GM06990 (cell line): ENCODE measurements around the gene ZNF3.

ENCODE experiments used
- DNase-seq: peaks from one replicate; pipeline ENCODE4 v3.0.0-alpha.2; 2011; ENCODE audit not compliant: insufficient read length; ENCODE audit errors: extremely low read depth
- H3K27me3 ChIP-seq: replicated peaks from 2 replicates; pipeline ENCODE4 v1.6.0; 2011; ENCODE audit warnings: low read length; ENCODE audit not compliant: control insufficient read depth, insufficient read depth
- H3K36me3 ChIP-seq: 2 replicates; pipeline ENCODE4 v1.5.1; 2011; ENCODE audit warnings: low read length; ENCODE audit not compliant: control insufficient read depth, insufficient read depth
- H3K4me3 ChIP-seq: replicated peaks from 2 replicates; pipeline ENCODE4 v1.5.1; 2011; ENCODE audit warnings: low read depth, mild to moderate bottlenecking, control low read depth, low read length
- CTCF ChIP-seq: IDR thresholded peaks from 2 replicates; pipeline ENCODE4 v1.5.1; 2011; ENCODE audit warnings: low read length, control low read depth, mild to moderate bottlenecking, inconsistent platforms; ENCODE audit not compliant: insufficient read depth, poor library complexity, severe bottlenecking

The ZNF3 gene

GRCh38 chr7:100111914-100112313, 30.4 kb upstream of the ZNF3 start:
- Histone ChIP-seq H3K4me3 (no peak overlapping the region), H3K36me3 (peaks cover 21% of the 10 kb centered on the region), H3K27me3 (no peaks in the 10 kb centered on the region)
- no peak for DNase-seq
- no peak for TF ChIP-seq CTCF

GRCh38 chr7:100111156-100111555, 29.6 kb upstream of the ZNF3 start:
- Histone ChIP-seq H3K36me3 (peaks cover 22% of the 10 kb centered on the region), H3K4me3 (no peak overlapping the region), H3K27me3 (no peaks in the 10 kb centered on the region)
- DNase-seq: no peak
- no peak for TF ChIP-seq CTCF

- peaks cover 27% of the 10 kb centered on the region for H3K36me3 ChIP-seq
These were observed 28.1 kb upstream of the ZNF3 start for GRCh38 chr7:100109521-100110163.

GRCh38 chr7:100107890-100108289, 26.4 kb upstream of the ZNF3 start:
- H3K36me3 ChIP-seq: peaks cover 23% of the 10 kb centered on the region
- H3K4me3 ChIP-seq: no peak overlapping the region
- no peak for TF ChIP-seq CTCF
- H3K27me3 ChIP-seq: no peaks in the 10 kb centered on the region
- DNase-seq: no peak

More at GRCh38 chr7:100109521-100110163, 28.1 kb upstream of the ZNF3 start:
- Histone ChIP-seq H3K27me3 (no peaks in the 10 kb centered on the region), H3K4me3 (no peak overlapping the region)
- no peak for DNase-seq
- TF ChIP-seq CTCF: no peak

- no peak for DNase-seq
- H3K27me3 ChIP-seq: no peaks in the 10 kb centered on the region
- TF ChIP-seq CTCF: no peak
- H3K36me3 ChIP-seq: peaks cover 23% of the 10 kb centered on the region
- no peak overlapping the region for H3K4me3 ChIP-seq
These were observed 25.7 kb upstream of the ZNF3 start for GRCh38 chr7:100107125-100107737.
